IgD-negative memory B cell (primary cell): ENCODE results near the gene TMEM255B. TPM values are rescaled to one million over a fixed set of nuclear protein-coding genes. Genes with fewer than 3 reads are reported as not detected.
A peak's percentile ranks its signal among the peaks of the same experiment; 100 is the strongest.
"Not testable (repeated sequence)": the region's sequence is repeated elsewhere in the genome, so short reads cannot be mapped to it uniquely, and the experiment has no call there.

Source experiments
- H3K27ac Mint-ChIP-seq, 3 donors: one replicate each; pipeline ENCODE4 v1.8.0; 2020 to 2022; ENCODE audit warnings: mild to moderate bottlenecking in 3 of 3, mixed read lengths in 3 of 3, moderate library complexity in 1 of 3
- H3K27me3 Mint-ChIP-seq: one replicate; pipeline ENCODE4 v1.8.0; 2021; ENCODE audit warnings: mixed read lengths
- H3K36me3 Mint-ChIP-seq: one replicate; pipeline ENCODE4 v1.8.0; 2020; ENCODE audit warnings: mild to moderate bottlenecking, mixed read lengths
- H3K4me1 Mint-ChIP-seq, 3 donors: one replicate each; pipeline ENCODE4 v1.8.0; 2020 to 2022; ENCODE audit warnings: mixed read lengths in 3 of 3, mild to moderate bottlenecking in 1 of 3
- H3K4me3 Mint-ChIP-seq, 4 donors: one replicate each; pipeline ENCODE4 v1.8.0; 2020 to 2022; ENCODE audit warnings: mild to moderate bottlenecking in 4 of 4, mixed read lengths in 4 of 4, moderate library complexity in 3 of 4
- H3K9me3 Mint-ChIP-seq, 3 donors: one replicate each; pipeline ENCODE4 v1.8.0; 2020 to 2021; ENCODE audit warnings: mixed read lengths in 3 of 3, mild to moderate bottlenecking in 1 of 3
- polyA plus RNA-seq: library from polyadenylated mRNA; unstranded; fragments of 300-500 nt; fragmentation: Illumina TruSeq; gene quantifications from one replicate; pipeline ENCODE4 v1.2.3, GENCODE V29; 2021

TMEM255B gene
- polyA plus RNA-seq, 1 donor from 2014 or later = 0.70 TPM

DNA sequence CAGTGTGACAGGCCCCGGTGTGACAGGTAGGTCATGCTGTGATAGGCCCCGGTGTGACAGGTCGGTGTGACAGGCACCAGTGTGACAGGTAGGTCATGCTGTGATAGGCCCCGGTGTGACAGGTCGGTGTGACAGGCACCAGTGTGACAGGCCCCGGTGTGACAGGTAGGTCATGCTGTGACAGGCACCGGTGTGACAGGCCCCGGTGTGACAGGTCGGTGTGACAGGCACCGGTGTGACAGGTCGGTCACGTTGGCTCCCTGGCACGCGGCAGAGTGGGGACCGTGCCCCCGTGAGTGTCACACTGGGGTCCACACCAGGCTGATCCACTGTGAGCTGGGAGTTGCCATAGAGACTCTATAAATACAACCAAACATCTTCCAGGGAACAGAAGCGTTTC lies 75.0 kb downstream of the TMEM255B start:
- H3K4me1 Mint-ChIP-seq, H3K27ac Mint-ChIP-seq, H3K27me3 Mint-ChIP-seq, H3K4me3 Mint-ChIP-seq, H3K36me3 Mint-ChIP-seq, H3K9me3 Mint-ChIP-seq: not testable (repeated sequence)

DNA sequence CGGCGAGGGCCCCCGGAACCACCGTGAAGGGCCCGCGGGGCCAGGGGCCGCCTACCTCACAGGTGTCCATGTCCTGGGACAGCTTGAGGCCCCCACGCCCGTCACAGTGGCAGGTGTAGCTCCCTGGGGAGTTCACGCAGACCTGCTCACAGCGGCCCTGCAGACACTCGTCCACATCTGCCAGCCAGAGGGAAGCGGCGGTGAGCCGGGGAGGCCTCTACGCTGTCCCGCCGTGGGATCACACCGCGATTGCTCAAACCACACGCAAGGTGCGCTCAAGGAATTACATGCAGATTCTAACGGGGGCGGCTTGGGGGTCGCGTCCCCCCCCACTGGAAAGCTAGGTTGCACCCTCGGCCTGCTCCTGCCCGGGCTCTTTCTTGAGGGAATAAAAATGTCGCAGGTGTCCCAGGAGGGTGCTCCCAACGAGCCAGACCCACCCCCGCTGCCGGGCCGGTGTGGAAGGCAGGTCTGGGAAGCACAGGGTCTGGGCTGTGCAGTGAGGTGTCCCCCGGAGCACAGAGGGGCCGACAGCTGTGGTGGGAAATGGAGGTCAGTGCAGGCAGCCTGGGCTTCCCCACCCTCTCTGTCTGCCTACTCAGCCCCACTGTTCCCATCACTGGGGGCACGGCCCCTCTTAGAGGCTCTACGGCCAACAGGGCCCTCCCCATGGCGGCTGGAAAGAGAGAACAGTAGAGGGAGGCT lies 75.6 kb downstream of the TMEM255B start:
- Mint-ChIP-seq H3K36me3 (no peaks in the 10 kb centered on the region), H3K27me3 (no peaks in the 10 kb centered on the region), H3K27ac (no peak overlapping the region), H3K9me3 (no peaks in the 10 kb centered on the region), H3K4me3 (no peak overlapping the region), H3K4me1 (peaks cover 0 to 5% (median 3%) of the 10 kb centered on the region in 3 donors)

DNA sequence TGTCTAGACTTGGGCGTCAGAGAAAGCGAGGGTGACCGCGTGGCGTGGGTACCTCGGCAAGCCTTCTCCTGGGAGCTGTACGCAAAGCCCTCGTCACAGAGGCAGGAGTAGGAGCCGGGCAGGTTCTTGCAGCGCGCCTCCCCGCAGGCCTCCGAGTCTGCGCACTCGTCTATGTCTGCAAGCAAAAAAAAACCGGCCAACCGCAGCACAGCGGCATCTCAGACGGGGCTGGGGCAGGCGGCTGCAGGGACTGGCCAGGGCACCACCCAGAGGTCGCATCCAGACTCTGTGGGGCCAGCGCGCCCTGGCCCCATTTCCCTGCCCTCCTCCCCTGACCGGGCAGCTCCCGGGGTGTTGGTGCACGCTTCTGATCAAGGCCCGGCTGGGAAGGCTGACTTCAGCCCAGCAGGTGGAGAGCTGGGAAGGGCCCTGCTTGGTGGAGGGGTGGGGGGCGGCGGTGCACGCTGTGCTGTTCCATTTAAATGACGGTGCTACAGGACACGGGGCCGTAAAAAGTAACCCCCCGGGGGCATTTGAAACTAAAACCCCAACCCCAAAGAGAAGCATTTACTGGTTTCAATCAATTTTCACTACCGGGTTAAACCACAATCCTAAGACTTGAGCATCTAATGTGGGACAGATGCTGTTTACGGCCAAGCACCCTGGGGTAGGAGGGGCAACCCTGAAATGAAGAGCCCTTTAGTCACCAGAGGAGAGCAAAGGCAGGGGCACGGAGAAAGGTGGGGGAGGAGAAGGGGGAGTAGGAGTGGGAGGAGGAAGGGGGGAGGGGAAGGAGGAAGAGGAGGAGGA lies 76.6 kb downstream of the TMEM255B start:
- no peaks in the 10 kb centered on the region for H3K27me3 Mint-ChIP-seq
- H3K36me3 Mint-ChIP-seq = no peaks in the 10 kb centered on the region
- H3K9me3 Mint-ChIP-seq = no peaks in the 10 kb centered on the region
- H3K4me3 Mint-ChIP-seq = no peak overlapping the region
- peaks cover 0 to 5% (median 3%) of the 10 kb centered on the region in 3 donors for H3K4me1 Mint-ChIP-seq
- H3K27ac Mint-ChIP-seq = no peak overlapping the region

DNA sequence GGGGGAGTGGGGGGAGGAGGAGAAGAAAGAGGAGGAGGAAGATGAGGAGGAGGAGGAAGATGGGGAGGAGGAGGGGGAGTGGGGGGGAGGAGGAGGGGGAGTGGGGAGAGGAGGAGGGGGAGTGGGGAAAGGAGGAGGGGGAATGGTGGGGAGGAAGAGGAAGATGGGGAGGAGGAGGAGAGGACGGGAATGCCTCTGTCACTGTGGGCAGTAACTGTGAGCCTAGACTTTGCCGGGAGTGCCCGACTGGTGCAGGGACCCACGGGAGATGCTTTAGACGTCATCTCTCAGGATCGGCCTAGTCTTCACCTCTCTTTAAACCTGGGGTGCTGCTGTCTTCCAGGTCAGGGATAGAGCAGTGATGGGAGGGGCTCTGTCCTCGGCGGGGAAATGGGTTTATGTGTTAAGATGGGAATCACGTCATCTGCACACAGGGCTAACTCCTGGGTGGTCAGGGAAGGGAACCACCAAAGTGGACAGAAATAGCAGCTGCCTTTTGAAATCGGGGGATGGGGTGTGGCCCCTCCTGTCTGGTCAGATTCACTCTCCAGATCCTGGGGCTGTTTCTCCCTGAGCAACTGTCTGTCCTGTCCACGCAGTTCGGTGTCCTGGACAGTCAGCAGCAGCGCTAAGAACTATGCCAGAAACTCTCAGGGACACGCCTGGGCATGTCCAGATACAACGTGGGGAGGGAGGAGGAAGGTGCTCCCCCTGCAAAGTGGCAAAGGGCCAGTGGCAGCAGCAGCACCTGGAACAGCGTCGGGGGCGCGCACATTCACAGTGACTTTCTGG lies 77.9 kb downstream of the TMEM255B start:
- no peak overlapping the region for H3K4me3 Mint-ChIP-seq
- H3K27ac Mint-ChIP-seq = peak overlapping the region in 2 of 3 donors; percentile 2 to 80
- peaks cover 0 to 5% (median 3%) of the 10 kb centered on the region in 3 donors for H3K4me1 Mint-ChIP-seq
- no peaks in the 10 kb centered on the region for H3K36me3 Mint-ChIP-seq
- H3K9me3 Mint-ChIP-seq = peaks cover 0 to 2% (median 0%) of the 10 kb centered on the region in 3 donors
- no peaks in the 10 kb centered on the region for H3K27me3 Mint-ChIP-seq

DNA sequence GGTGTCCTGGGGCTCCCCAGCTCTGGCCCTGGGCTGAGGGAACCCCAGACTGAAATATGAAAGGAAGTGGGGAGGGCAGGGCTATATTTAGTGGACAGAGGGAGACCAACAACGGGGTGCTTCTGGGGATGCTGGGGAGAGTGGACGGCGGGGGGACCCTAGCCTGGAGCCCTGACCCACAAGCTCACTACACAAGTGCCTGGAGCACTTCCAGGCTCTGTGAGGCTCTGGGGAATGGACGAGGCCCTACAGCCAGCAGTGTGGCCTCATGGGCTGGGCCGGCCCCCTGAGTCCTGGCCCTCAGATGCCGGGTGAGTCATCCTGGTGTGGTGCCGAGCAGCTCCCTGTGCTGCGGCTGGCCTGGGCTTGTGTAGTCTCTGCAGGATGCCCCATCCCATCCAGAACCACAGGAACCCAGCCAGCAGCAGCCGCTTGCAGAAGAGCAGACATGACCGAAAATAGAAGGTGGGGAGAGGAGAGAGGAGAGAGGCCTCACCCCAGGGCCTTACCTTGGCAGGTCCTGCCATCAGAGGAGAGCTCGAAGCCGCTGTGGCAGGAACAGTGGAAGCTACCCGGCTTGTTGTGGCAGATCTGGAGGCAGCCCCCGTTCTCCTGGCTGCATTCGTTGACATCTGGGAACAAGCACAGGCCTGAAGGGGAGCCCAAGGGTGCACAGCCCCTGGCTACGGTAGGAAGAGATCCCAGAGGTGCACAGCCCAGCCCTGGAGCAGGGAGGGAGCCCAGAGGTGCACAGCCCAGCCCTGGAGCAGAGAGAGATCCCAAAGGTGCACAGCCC lies 78.7 kb downstream of the TMEM255B start:
- peaks cover 4% of the 10 kb centered on the region for H3K27me3 Mint-ChIP-seq
- H3K36me3 Mint-ChIP-seq = no peaks in the 10 kb centered on the region
- peaks cover 0 to 3% (median 0%) of the 10 kb centered on the region in 3 donors for H3K9me3 Mint-ChIP-seq
- peaks cover 0 to 5% (median 3%) of the 10 kb centered on the region in 3 donors for H3K4me1 Mint-ChIP-seq
- H3K4me3 Mint-ChIP-seq = peak overlapping the region in 1 of 4 donors; percentile 18
- H3K27ac Mint-ChIP-seq = peak overlapping the region; percentile 28 to 80 (median 53)

DNA sequence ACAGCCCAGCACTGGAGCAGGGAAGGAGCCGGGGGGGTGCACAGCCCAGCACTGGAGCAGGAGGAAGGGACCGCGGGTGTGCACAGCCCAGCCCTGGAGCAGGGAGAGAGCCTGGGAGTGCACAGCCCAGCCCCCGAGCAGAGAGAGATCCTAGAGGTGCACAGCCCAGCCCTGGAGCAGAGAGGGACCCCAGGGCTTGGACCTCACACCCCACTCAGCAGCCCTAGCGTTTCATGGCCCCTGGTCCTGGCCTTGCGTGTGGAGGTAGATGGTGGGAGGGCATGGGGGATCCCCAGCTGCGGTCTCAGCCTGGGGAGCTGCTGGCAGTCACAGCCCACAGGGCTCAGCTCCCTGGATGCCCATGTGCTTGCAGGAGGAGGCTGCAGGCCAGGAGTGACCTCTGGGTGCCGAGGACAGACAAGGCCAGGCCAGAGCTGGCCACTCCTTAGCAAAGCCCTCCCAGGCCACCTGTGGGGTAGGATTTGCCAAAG lies 79.7 kb downstream of the TMEM255B start:
- no peak overlapping the region for H3K27ac Mint-ChIP-seq
- H3K4me1 Mint-ChIP-seq = peaks cover 0 to 5% (median 3%) of the 10 kb centered on the region in 3 donors
- no peaks in the 10 kb centered on the region for H3K36me3 Mint-ChIP-seq
- peaks cover 0 to 3% (median 0%) of the 10 kb centered on the region in 3 donors for H3K9me3 Mint-ChIP-seq
- no peak overlapping the region for H3K4me3 Mint-ChIP-seq
- H3K27me3 Mint-ChIP-seq = peaks cover 7% of the 10 kb centered on the region

DNA sequence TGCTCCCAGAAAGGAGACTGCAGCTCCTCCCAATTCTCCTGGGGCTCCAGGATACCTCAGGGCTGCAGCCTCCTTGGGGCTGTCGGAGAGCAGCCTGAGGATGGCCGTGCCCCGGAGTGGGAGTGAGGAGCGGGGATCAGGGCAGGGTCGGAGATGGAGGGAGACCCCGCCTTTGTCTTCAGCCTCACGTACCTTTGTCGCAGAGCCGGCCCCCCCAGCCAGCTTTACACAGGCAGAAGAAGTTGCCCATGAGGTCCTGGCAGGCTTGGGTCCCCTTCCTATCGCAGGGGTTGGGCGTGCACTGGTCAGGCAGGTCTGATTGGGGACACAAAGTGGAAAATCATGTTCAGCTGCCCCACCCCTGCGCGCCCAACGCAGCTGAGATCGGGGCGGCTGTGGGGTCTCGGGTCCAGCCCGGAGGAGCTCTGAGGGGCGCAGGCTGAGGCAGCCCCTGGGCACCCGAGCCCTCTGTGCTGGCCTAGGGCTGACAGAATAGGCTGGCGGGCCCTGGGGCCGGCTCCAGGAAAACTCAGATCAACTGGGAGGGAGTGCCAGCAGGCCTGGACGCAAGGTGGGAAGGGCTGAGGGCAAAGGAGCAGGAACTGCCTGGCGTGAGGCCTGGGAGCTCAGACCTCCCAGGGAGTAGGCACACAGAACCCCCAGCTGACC lies 80.6 kb downstream of the TMEM255B start:
- Mint-ChIP-seq H3K36me3 (no peaks in the 10 kb centered on the region), H3K27ac (no peak overlapping the region), H3K9me3 (peaks cover 0 to 5% (median 0%) of the 10 kb centered on the region in 3 donors)

DNA sequence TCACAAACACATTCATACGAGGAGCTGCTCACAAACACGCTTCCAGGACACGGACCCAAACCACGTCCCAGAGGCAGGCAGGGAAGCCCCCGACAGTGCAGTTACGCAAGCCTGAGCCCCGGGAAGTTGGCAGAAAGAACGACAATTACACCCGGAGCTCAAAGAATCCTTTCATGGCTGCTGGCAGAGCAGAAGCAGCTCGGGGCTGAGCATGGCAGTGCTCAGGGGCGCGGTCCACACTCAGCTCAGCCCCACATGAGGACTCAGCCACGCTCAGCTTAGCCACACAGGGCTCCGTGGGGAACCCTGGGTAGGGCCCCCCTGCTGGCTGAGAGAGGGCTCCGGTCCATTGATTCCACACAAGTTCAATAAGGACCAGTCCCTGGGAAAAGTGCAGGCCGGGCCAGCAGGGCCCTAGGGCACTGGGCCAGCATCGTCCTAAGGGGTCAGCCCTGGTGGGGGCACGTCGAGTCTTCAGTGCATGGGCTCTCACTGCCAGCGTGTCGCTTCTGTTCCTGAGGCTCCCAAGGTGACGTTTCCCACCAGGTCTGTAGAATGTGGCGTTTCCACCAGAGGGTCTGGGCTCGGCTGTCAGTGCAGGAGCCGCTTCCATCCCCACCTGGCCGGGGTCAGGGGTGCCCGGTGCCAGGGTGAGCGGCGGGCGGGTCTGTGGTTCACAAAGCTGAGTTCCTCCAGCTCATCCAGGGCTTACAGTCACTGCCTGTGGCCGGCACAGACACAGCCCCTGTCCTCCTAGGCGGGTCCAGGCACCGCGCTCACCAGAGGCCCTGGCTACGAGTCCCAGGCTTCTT lies 81.7 kb downstream of the TMEM255B start:
- Mint-ChIP-seq H3K27me3 (peaks cover 13% of the 10 kb centered on the region), H3K4me1 (peaks cover 0 to 4% (median 2%) of the 10 kb centered on the region in 3 donors), H3K9me3 (peaks cover 0 to 5% (median 0%) of the 10 kb centered on the region in 3 donors), H3K4me3 (no peak overlapping the region), H3K27ac (no peak overlapping the region), H3K36me3 (no peaks in the 10 kb centered on the region)

More for the DNA sequence above, 80.6 kb downstream of the TMEM255B start:
- Mint-ChIP-seq H3K4me1 (peaks cover 0 to 6% (median 5%) of the 10 kb centered on the region in 3 donors), H3K27me3 (peaks cover 12% of the 10 kb centered on the region), H3K4me3 (peak overlapping the region in 1 of 4 donors; percentile 45)

DNA sequence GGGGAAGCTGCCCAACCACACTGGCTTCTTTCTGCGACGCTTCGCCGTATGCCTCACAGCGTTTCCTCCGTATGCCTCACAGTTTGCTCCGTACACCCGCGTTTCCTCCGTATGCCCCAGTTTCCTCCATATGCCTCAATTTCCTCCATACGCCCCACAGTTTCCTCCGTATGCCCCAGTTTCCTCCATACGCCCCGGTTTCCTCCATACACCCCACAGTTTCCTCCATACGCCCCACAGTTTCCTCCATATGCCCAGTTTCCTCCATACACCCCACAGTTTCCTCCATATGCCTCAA lies 82.3 kb downstream of the TMEM255B start:
- Mint-ChIP-seq H3K27ac (no peak overlapping the region), H3K9me3 (peaks cover 0 to 5% (median 0%) of the 10 kb centered on the region in 3 donors), H3K4me3 (peak overlapping the region in 1 of 4 donors; percentile 25), H3K27me3 (peaks cover 13% of the 10 kb centered on the region), H3K4me1 (peaks cover 0 to 4% (median 2%) of the 10 kb centered on the region in 3 donors), H3K36me3 (no peaks in the 10 kb centered on the region)

DNA sequence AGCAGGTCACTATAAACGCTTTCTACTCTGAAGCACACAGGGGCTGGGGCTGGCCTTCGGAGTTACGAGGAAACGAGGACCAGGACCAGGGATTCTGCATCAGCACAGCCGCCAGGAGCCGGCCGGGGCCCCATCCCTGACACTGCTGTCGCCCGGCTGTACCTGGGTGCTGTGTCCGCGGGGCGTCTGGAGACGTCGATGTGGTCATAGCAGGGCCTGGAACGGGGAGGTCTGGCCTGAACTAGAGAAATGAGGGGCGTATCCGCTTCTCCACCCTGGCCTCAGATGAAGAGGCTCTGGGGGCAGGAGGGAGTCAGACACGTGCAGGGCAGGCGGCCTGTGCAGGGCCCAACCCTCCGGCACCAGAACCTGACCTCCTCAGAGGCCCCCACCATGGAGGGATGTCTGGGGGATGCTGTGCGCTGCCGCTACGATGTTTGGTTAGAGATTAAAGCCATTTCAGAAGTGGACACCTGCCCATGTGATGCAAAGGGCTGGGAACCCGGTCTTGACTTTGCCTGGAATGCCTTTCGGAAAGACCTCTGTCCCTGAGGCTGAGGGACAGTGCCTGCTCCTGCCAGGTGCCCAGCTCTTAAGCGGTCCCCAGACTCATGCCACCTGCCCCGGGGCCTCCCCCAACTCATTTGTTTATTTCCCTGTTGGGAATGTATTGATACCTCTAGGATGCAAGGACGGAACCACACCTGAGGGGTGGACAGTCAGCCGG lies 83.5 kb downstream of the TMEM255B start:
- Mint-ChIP-seq H3K27ac (no peak overlapping the region), H3K36me3 (no peaks in the 10 kb centered on the region), H3K9me3 (peaks cover 0 to 5% (median 0%) of the 10 kb centered on the region in 3 donors), H3K27me3 (peaks cover 13% of the 10 kb centered on the region), H3K4me3 (no peak overlapping the region), H3K4me1 (peaks cover 0 to 3% (median under 1%) of the 10 kb centered on the region in 3 donors)

DNA sequence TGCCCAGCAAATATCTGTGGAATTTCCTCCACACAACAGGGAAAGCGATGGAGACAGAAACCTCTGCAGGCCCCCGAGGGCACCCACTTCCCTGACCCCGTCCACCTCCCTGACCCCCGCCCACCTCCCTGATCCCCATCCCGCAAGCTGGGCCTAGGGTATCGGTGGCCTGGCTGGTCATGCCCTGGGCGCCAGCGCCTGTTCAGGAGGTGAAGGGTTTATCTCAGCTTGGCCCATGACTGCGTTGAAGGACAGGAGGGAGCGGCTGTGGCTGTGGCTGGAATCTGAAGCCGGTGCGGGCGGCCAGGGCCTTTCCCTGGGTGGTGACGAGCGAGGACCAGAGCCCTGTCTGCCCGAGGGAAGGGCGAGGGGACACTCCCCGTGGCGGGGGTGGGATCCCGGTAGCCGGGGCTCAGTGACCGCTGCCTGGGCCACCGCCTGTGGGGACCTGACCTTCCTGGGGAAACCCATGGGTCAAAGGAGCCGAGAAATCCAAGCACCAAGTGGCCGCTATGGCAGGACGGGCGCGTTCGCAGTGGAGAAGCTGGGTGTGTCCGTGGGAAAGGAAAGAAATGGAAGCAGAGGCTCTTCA lies 84.1 kb downstream of the TMEM255B start:
- peaks cover 0 to 3% (median 0%) of the 10 kb centered on the region in 3 donors for H3K4me1 Mint-ChIP-seq

DNA sequence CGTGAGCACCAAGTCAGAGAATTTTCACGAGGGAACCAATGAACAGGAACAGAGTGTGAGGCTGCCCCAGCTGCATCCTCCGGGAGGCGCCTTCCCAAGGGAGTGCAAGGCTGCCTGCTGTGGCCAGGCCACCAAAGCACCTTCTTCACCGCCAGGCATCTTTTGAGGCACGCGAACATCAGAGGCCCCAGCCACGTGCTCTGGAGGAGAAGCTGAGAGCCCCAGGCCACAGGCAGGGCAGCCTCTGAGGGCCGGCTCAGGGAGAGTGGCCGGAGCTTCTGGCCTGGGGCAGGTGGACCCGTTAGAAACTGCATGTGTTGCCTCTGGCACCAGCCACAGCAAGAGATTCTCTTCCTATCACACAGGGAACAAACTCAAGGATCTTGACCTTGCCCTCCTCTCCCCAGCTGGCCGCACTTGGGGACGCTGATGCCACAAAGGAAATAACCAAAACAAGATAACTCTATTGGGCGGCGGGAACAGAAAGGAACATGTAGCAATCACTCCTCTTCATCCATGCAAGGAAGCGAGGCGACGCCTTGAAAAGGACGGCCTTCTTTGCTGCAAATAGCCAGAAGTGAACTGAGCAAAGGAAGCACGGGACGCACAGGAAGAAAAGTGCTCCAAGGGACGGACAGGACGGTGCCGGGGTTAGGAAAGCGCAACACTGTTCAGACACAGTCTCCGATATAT lies 85.0 kb downstream of the TMEM255B start:
- H3K9me3 Mint-ChIP-seq = peaks cover 0 to 5% (median 0%) of the 10 kb centered on the region in 3 donors
- H3K36me3 Mint-ChIP-seq = no peaks in the 10 kb centered on the region
- H3K27me3 Mint-ChIP-seq = peaks cover 20% of the 10 kb centered on the region
- H3K4me1 Mint-ChIP-seq = peaks cover 0 to 3% (median 0%) of the 10 kb centered on the region in 3 donors
- no peak overlapping the region for H3K27ac Mint-ChIP-seq
- no peak overlapping the region for H3K4me3 Mint-ChIP-seq

More for the DNA sequence above, 84.1 kb downstream of the TMEM255B start:
- Mint-ChIP-seq H3K27ac (no peak overlapping the region), H3K27me3 (peaks cover 19% of the 10 kb centered on the region), H3K4me3 (no peak overlapping the region), H3K9me3 (peaks cover 0 to 5% (median 0%) of the 10 kb centered on the region in 3 donors), H3K36me3 (no peaks in the 10 kb centered on the region)
